ENCODE data around the gene MESP2. TPM values are rescaled to one million over a fixed set of nuclear protein-coding genes. Genes with fewer than 3 reads are reported as not detected.
"Not testable (repeated sequence)": the region's sequence is repeated elsewhere in the genome, so short reads cannot be mapped to it uniquely, and the experiment has no call there.

The MESP2 gene
- total RNA-seq, 2 experiments from 2014 or later: not detected

DNA sequence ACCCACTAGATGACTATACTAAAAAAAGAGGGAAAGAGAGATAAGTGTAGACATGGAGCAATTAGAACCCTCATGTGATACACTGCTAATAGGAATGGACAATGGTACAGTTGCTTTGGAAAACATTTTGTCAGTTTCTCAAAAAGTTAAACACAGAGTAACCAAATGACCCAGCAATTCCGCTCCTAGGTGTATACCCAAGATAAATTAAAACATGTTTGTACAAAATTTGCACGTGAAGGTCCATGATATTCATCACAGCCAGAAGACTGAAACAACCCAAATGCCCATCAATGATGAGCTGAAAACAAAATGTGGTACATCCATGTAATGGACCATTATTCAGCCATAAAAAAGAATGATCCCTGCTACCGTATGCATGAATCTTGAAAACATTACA, 11.8 kb downstream of the MESP2 start:
- CTCF ChIA-PET: no interaction called here
- ATAC-seq: no peak

GRCh38 chr15:89788585-89788984, 12.5 kb downstream of the MESP2 start:
- H3K36me3 Mint-ChIP-seq; H3K4me1 Mint-ChIP-seq; CTCF ChIA-PET; H3K4me3 Mint-ChIP-seq; H3K9me3 Mint-ChIP-seq (ENCODE audit: low read depth); H3K27ac Mint-ChIP-seq; ATAC-seq; DNase-seq: not testable (repeated sequence)
- peaks cover 15% of the 10 kb centered on the region for H3K27me3 Mint-ChIP-seq

More for the DNA sequence above, 11.8 kb downstream of the MESP2 start:
- no peak overlapping the region for H3K4me3 Mint-ChIP-seq
- H3K4me1 Mint-ChIP-seq: no peaks in the 10 kb centered on the region
- H3K9me3 Mint-ChIP-seq (ENCODE audit: low read depth): peaks cover 4% of the 10 kb centered on the region
- no peak for DNase-seq
- peaks cover 15% of the 10 kb centered on the region for H3K27me3 Mint-ChIP-seq
- peaks cover 3% of the 10 kb centered on the region for H3K36me3 Mint-ChIP-seq
- no peak overlapping the region for H3K27ac Mint-ChIP-seq

- Mint-ChIP-seq H3K9me3 (ENCODE audit: low read depth) (peaks cover 4% of the 10 kb centered on the region), H3K4me3 (no peak overlapping the region), H3K27ac (no peak overlapping the region), H3K4me1 (no peaks in the 10 kb centered on the region), H3K36me3 (peaks cover 3% of the 10 kb centered on the region), H3K27me3 (peaks cover 23% of the 10 kb centered on the region)
- DNase-seq (no peak), ATAC-seq (no peak)
- CTCF ChIA-PET: interaction anchor here (0.7 kb wide), 1 partner anchor 312 kb away, joined by 3 read pairs; the partner anchor contains the start of gene IDH2
These were observed 14.1 kb downstream of the MESP2 start for GRCh38 chr15:89790206-89790605.

DNA sequence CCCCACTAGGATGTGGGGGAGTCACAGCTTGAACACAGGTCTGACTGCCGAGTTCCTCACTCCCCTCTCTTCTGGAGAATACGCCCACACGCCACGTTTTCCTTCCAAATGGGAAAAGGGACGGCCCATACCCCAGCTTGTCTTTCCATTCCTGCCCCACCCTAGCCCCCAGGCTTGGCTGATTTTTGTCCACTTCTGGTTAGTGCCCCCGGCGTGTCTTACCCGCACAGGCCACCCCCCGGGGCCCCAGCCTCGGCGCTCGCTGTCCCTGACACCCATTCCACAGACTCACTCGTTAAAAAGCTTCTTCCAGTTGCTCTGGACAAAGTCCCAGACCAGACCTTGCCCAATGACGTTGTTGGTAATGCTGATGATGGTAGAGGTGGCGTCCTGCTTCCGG, 14.5 kb downstream of the MESP2 start:
- no peak overlapping the region for H3K27ac Mint-ChIP-seq
- CTCF ChIA-PET: interaction anchor here (1.4 kb wide), 1 partner anchor 50 kb away, joined by 3 read pairs; no protein-coding TSS in a partner anchor

DNA sequence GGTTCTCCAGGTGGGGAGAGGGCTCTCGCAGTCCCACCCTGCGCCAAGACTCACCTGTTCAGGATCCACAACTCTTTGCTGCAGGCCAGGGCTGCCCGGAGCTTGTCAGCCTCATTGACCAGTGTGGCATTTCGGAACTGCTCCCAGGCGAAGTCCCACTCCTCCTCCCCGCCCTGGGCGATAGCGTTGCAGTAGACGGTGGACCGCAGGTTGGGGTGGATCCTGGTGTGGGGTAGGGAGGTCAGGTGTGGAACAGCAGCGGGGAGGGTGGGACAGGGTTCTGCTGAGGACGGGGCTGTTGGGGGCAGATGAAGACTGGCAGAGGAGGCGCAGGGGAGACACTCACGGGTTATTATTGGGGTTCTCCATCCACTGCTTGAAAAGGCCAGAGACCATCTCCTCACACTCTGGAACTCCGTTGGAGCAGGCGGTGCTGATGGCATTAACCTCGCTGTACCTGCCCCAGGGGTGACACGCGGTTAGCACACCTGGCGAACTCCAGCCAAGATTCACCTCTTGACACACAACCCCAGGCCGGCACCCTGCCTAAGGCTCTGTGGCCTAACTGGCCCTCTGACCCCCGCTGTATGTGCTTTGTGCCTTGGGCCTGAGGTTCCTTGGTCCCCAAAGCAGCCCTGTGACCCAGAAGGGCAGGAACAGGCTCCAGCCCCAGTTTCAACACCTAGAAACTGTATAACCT, 16.1 kb downstream of the MESP2 start:
- no peak overlapping the region for H3K27ac Mint-ChIP-seq
- H3K36me3 Mint-ChIP-seq: peaks cover 3% of the 10 kb centered on the region
- DNase-seq (no peak), ATAC-seq (no peak)
- H3K4me1 Mint-ChIP-seq: no peaks in the 10 kb centered on the region
- H3K4me3 Mint-ChIP-seq: no peak overlapping the region
- peaks cover 4% of the 10 kb centered on the region for H3K9me3 Mint-ChIP-seq (ENCODE audit: low read depth)
- CTCF ChIA-PET: no interaction called here
- H3K27me3 Mint-ChIP-seq: peaks cover 26% of the 10 kb centered on the region

More for the DNA sequence above, 14.5 kb downstream of the MESP2 start:
- Mint-ChIP-seq H3K4me1 (no peaks in the 10 kb centered on the region), H3K9me3 (ENCODE audit: low read depth) (peaks cover 4% of the 10 kb centered on the region), H3K4me3 (no peak overlapping the region), H3K36me3 (peaks cover 3% of the 10 kb centered on the region), H3K27me3 (peaks cover 27% of the 10 kb centered on the region)
- no peak for DNase-seq
- no peak for ATAC-seq

DNA sequence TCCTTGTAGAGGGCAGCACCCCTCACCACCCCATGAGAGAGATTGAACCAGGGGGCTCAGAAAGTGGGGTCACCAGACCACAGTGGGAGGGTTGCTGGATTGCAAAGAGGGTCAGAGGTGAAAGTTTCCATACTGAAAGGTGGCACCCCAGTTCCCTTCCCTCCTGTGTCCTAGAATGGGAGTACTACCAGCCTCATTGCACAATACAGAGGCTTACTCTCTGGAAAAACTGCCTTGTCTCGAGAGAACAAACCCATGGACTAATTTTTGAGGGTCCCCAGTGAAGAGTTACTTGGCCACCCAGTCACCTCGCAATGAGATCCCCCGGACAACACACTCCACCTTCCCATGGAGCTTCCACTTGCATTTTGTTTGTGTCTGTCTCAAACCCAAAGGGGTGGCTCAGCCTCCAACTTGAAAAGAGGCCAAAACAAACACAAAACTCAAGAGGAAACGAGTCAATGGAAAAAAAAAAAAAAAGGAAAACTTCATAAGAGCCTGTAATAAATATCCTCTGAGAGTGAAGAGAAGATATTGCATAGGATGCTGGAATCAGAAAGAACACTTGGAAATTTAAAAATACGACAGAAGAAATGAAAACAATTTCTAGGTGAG, 18.6 kb downstream of the MESP2 start:
- ATAC-seq: no peak
- Mint-ChIP-seq H3K36me3 (no peaks in the 10 kb centered on the region), H3K4me1 (no peaks in the 10 kb centered on the region), H3K9me3 (ENCODE audit: low read depth) (no peaks in the 10 kb centered on the region), H3K4me3 (no peak overlapping the region), H3K27me3 (peaks cover 16% of the 10 kb centered on the region), H3K27ac (no peak overlapping the region)
- CTCF ChIA-PET: no interaction called here
- no peak for DNase-seq

GRCh38 chr15:89795996-89796395, 19.9 kb downstream of the MESP2 start:
- ATAC-seq: no peak
- CTCF ChIA-PET: no interaction called here
- no peaks in the 10 kb centered on the region for H3K36me3 Mint-ChIP-seq

GRCh38 chr15:89797678-89798201, 21.6 kb downstream of the MESP2 start:
- H3K9me3 Mint-ChIP-seq (ENCODE audit: low read depth): no peaks in the 10 kb centered on the region
- H3K27me3 Mint-ChIP-seq: peaks cover 16% of the 10 kb centered on the region
- CTCF ChIA-PET: interaction anchor here (1.0 kb wide), 1 partner anchor 77 kb away, joined by 3 read pairs; no protein-coding TSS in a partner anchor
- no peak overlapping the region for H3K4me3 Mint-ChIP-seq
- DNase-seq: no peak
- ATAC-seq: no peak
- H3K36me3 Mint-ChIP-seq: no peaks in the 10 kb centered on the region
- no peaks in the 10 kb centered on the region for H3K4me1 Mint-ChIP-seq
- H3K27ac Mint-ChIP-seq: no peak overlapping the region

More at GRCh38 chr15:89795996-89796395, 19.9 kb downstream of the MESP2 start:
- no peak for DNase-seq
- Mint-ChIP-seq H3K27ac (no peak overlapping the region), H3K4me3 (no peak overlapping the region), H3K27me3 (peaks cover 16% of the 10 kb centered on the region), H3K4me1 (no peaks in the 10 kb centered on the region), H3K9me3 (ENCODE audit: low read depth) (no peaks in the 10 kb centered on the region)

DNA sequence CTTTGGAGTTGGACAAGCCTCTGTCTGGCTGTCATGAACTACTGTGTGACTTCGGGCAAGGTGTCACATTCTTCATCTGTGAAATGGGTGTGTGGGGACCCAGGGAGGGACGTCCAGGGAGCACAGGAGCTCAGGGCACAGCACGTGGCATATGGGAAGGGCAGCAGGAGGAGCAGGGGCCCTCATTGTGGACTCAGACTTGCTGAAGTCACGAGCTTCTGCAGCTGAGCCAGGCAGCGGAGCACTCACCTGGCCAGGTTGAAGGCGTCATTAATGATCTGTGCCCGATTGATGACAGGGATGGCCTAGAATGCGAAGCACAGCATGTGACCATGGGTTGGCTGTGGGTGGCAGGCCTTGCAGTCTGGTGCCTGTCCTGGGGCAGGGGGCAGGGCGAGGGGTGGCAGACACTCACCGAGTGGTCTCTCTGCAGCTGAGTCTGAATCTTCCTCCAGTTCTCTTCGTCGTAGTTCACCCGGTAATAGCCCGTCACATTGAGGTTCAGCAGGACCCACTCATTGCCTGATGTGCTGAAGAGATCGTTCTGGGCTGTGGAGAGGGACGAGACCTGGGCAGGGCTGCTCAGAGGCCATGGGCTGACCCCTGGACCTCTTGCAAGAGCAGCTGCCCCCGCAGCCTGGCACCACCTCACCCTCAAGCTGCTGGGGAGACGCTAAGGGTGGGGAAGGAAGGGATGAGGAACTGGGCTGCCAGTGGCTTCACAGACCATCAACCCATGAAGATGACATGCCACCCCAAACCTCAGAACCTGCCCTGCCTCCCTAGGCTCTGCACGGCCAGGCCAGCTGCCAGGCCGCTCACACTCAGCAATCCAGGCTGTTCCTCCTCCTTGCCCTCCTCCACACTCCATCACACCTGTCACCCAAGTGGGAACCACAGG, 23.1 kb downstream of the MESP2 start:
- H3K27ac Mint-ChIP-seq: no peak overlapping the region
- no peak for DNase-seq
- H3K9me3 Mint-ChIP-seq (ENCODE audit: low read depth): no peaks in the 10 kb centered on the region
- CTCF ChIA-PET: interaction anchor here (1.0 kb wide), 1 partner anchor 76 kb away, joined by 3 read pairs; no protein-coding TSS in a partner anchor
- peaks cover 13% of the 10 kb centered on the region for H3K27me3 Mint-ChIP-seq
- no peak overlapping the region for H3K4me3 Mint-ChIP-seq
- H3K4me1 Mint-ChIP-seq: no peaks in the 10 kb centered on the region
- no peak for ATAC-seq
- H3K36me3 Mint-ChIP-seq: no peaks in the 10 kb centered on the region

DNA sequence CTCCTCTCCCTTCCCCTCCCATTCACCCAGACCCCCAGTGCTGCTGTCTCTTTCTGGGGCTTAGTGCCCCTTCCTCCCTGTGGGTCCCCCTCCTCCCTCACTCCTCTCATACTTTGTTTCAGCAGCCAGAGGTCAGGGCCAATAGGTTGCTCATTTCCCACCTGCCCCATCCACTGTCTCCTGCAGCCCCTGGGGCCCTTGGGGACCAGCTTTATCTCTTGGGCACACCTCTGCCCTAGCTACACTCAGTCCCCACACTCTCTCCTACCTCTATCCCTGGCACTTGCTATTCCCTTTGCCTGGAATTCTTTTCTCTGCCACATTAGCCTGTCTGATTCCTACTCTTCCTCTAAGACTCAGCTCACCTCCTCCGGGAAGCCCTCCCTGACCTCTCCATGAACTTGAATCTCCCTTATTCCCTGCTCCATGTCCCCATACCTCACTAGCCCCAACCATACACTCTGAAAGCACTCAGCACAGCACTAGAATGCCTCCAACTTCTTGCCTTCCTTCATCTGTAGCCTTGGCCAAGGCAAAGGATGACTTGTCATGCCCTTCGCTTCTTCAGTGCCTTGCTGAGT, 23.9 kb downstream of the MESP2 start:
- DNase-seq: no peak
- no peak for ATAC-seq
- CTCF ChIA-PET: no interaction called here
- no peak overlapping the region for H3K4me3 Mint-ChIP-seq
- H3K27ac Mint-ChIP-seq: no peak overlapping the region
- no peaks in the 10 kb centered on the region for H3K4me1 Mint-ChIP-seq
- H3K9me3 Mint-ChIP-seq (ENCODE audit: low read depth): no peaks in the 10 kb centered on the region
- no peaks in the 10 kb centered on the region for H3K36me3 Mint-ChIP-seq
- peaks cover 9% of the 10 kb centered on the region for H3K27me3 Mint-ChIP-seq

DNA sequence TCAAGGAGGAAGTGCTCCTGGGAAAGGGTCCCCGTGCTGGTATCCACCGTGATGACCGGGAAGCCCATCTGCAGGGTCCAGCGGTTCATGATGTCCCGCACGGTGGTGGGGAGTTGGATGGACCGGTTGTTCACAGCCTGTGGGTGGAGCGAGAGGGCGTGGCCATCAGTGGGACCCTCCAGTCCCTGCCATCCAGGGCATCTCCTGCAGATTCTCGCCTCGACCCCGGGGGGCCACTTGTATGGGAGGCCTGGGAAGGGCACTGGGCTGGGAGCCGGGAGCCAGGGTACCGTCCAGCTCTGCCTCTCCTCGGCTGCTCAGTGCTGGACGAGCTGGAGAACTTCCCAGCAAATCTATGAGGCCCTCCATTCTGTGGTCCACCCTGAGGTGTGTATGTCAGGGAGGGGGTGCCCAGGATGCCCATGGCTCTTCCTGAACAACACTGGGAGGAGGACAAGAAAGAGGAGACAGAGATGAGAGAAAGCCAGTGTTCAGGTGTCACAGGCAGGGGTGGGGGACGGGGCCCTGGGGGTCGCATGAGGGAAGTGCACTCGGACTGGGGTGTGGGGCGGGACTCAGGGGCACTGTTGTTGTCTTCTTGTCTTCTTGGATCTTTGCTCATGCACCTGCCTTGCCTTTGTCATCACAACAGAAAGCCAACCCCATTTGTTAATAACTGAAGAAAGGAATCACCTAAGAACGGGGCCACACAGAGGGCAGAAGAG, 25.5 kb downstream of the MESP2 start:
- CTCF ChIA-PET: no interaction called here
- ATAC-seq: no peak
- Mint-ChIP-seq H3K4me1 (no peaks in the 10 kb centered on the region), H3K27ac (no peak overlapping the region), H3K4me3 (no peak overlapping the region), H3K9me3 (ENCODE audit: low read depth) (no peaks in the 10 kb centered on the region), H3K27me3 (peaks cover 2% of the 10 kb centered on the region), H3K36me3 (no peaks in the 10 kb centered on the region)
- no peak for DNase-seq

- Mint-ChIP-seq H3K9me3 (ENCODE audit: low read depth) (no peaks in the 10 kb centered on the region), H3K27me3 (no peaks in the 10 kb centered on the region), H3K4me3 (no peak overlapping the region), H3K36me3 (no peaks in the 10 kb centered on the region), H3K27ac (no peak overlapping the region), H3K4me1 (no peaks in the 10 kb centered on the region)
- CTCF ChIA-PET: interaction anchor here (1.3 kb wide), 1 partner anchor 41 kb away, joined by 3 read pairs; no protein-coding TSS in a partner anchor
- ATAC-seq (no peak), DNase-seq (no peak)
These were observed 26.2 kb downstream of the MESP2 start for GRCh38 chr15:89802231-89802928.
